ENCODE results near the gene HCFC1.
A peak's percentile ranks its signal among the peaks of the same experiment; 100 is the strongest.

HCFC1 gene

DNA sequence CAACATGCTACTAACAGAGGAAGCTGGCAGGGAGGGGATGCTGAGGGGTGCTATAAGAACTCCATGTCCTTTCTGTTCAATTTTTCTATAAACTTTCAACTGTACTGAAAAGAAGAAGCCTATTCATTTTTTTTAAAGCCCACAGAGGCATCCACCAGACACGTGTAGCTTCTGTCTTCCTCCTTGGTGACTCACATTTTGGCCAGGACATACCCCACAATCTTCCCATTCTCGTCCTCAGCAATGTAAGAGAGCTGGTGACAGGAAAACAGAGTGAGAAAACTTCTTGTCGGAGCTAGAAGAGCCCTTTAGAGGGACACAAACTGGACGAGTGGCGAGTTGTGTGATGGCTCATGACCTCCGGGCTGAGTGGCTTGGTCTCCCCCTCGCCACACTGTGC, 37.9 kb downstream of the HCFC1 start:
- peaks cover 0 to 32% (median 23%) of the 10 kb centered on the region in 5 donors for H3K36me3 ChIP-seq (ENCODE audit: control insufficient read depth in 5 of 5, insufficient read depth in 5 of 5, low read length in 5 of 5)
- H3K9me3 ChIP-seq (ENCODE audit: control insufficient read depth in 5 of 5, low read length in 5 of 5), result no peaks in the 10 kb centered on the region
- H3K27ac ChIP-seq (ENCODE audit: low read depth, low read length), result no peak overlapping the region
- H3K4me3 ChIP-seq (ENCODE audit: low read depth in 1 of 5, low read length in 5 of 5), result peak overlapping the region; percentile 66 to 82 (median 77)
- peaks cover 0 to 29% (median 24%) of the 10 kb centered on the region in 5 donors for H3K4me1 ChIP-seq (ENCODE audit: control insufficient read depth in 5 of 5, insufficient read depth in 5 of 5, low read length in 5 of 5)
- H3K27me3 ChIP-seq (ENCODE audit: control insufficient read depth in 5 of 5, insufficient read depth in 4 of 5, low read length in 5 of 5), result peaks cover 0 to 12% (median 0%) of the 10 kb centered on the region in 5 donors
- peak overlapping the region; percentile 26 to 84 (median 52) for H3K9ac ChIP-seq (ENCODE audit: low read length in 5 of 5)

DNA sequence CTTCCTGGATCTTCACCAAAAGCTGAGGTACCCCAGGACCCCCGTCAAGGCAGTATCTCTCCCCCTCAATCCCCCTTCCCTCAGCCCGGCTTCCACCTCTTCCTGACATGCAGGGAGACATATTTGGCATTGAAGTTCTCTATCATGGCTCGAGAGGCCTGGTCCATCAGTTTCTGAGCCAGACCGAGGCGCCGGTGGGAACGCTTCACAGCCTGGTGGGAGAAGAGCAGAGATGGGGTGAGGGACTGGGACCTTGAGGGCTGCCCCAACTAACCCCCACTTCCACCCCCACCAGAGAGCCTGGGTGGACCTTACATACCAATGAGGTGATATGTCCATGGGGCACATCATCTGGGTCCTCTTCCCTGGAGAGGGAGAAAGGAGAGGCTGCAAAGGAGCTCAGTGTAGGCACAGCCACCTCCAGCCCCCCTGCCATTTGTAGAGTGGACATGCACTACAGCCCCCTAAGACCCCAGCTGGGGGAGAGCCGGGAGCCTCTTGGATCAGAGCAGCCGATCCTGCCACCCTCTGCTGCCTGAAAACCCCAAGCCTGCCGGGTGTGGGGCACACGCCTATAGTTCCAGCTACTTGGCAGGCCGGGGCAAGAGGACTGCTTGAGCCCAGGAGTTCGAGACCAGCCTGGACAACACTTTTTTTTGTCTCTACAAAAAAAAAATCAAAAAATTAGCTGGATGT, 39.2 kb downstream of the HCFC1 start:
- Histone ChIP-seq H3K27ac (ENCODE audit: low read depth, low read length) (no peak overlapping the region), H3K9me3 (ENCODE audit: control insufficient read depth in 5 of 5, low read length in 5 of 5) (no peaks in the 10 kb centered on the region), H3K27me3 (ENCODE audit: control insufficient read depth in 5 of 5, insufficient read depth in 4 of 5, low read length in 5 of 5) (peaks cover 0 to 8% (median 0%) of the 10 kb centered on the region in 5 donors), H3K4me1 (ENCODE audit: control insufficient read depth in 5 of 5, insufficient read depth in 5 of 5, low read length in 5 of 5) (peaks cover 3 to 39% (median 33%) of the 10 kb centered on the region in 5 donors), H3K36me3 (ENCODE audit: control insufficient read depth in 5 of 5, insufficient read depth in 5 of 5, low read length in 5 of 5) (peaks cover 0 to 32% (median 23%) of the 10 kb centered on the region in 5 donors), H3K4me3 (ENCODE audit: low read depth in 1 of 5, low read length in 5 of 5) (no peak overlapping the region), H3K9ac (ENCODE audit: low read length in 5 of 5) (no peak overlapping the region)

- Histone ChIP-seq H3K27me3 (ENCODE audit: control insufficient read depth in 5 of 5, insufficient read depth in 4 of 5, low read length in 5 of 5) (peaks cover 0 to 9% (median 0%) of the 10 kb centered on the region in 5 donors), H3K9ac (ENCODE audit: low read length in 5 of 5) (no peak overlapping the region), H3K4me1 (ENCODE audit: control insufficient read depth in 5 of 5, insufficient read depth in 5 of 5, low read length in 5 of 5) (peaks cover 3 to 45% (median 40%) of the 10 kb centered on the region in 5 donors)
These were observed 39.9 kb downstream of the HCFC1 start for GRCh38 chrX:153931748-153932147.

DNA sequence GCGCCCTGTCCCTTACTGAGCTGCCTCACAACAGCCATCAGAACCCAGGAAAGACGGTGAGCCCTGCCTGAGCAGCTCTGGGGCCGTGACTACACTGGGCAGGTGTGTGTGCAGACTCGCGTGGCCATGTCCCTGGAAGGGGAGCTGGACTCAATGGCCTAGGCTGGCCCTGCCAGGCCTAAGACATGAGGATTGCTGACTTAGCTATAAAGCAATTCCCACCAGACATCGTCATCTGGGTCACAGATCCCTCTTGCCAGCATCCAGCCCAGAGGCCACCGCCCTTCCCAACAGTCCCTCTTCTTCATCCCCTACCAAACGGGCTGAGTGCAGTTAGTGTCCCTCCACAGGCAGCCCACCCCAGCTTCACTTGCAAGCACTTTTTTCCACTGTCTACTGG, 40.5 kb downstream of the HCFC1 start:
- Histone ChIP-seq H3K36me3 (ENCODE audit: control insufficient read depth in 5 of 5, insufficient read depth in 5 of 5, low read length in 5 of 5) (peaks cover 0 to 32% (median 23%) of the 10 kb centered on the region in 5 donors), H3K4me3 (ENCODE audit: low read depth in 1 of 5, low read length in 5 of 5) (no peak overlapping the region), H3K9ac (ENCODE audit: low read length in 5 of 5) (peak overlapping the region in 1 of 5 donors; percentile 44), H3K4me1 (ENCODE audit: control insufficient read depth in 5 of 5, insufficient read depth in 5 of 5, low read length in 5 of 5) (peaks cover 3 to 51% (median 45%) of the 10 kb centered on the region in 5 donors), H3K9me3 (ENCODE audit: control insufficient read depth in 5 of 5, low read length in 5 of 5) (no peaks in the 10 kb centered on the region), H3K27me3 (ENCODE audit: control insufficient read depth in 5 of 5, insufficient read depth in 4 of 5, low read length in 5 of 5) (peaks cover 0 to 13% (median 6%) of the 10 kb centered on the region in 5 donors), H3K27ac (ENCODE audit: low read depth, low read length) (no peak overlapping the region)

More at GRCh38 chrX:153931748-153932147, 39.9 kb downstream of the HCFC1 start:
- no peak overlapping the region for H3K27ac ChIP-seq (ENCODE audit: low read depth, low read length)
- H3K4me3 ChIP-seq (ENCODE audit: low read depth in 1 of 5, low read length in 5 of 5), result no peak overlapping the region
- peaks cover 0 to 32% (median 23%) of the 10 kb centered on the region in 5 donors for H3K36me3 ChIP-seq (ENCODE audit: control insufficient read depth in 5 of 5, insufficient read depth in 5 of 5, low read length in 5 of 5)
- no peaks in the 10 kb centered on the region for H3K9me3 ChIP-seq (ENCODE audit: control insufficient read depth in 5 of 5, low read length in 5 of 5)

DNA sequence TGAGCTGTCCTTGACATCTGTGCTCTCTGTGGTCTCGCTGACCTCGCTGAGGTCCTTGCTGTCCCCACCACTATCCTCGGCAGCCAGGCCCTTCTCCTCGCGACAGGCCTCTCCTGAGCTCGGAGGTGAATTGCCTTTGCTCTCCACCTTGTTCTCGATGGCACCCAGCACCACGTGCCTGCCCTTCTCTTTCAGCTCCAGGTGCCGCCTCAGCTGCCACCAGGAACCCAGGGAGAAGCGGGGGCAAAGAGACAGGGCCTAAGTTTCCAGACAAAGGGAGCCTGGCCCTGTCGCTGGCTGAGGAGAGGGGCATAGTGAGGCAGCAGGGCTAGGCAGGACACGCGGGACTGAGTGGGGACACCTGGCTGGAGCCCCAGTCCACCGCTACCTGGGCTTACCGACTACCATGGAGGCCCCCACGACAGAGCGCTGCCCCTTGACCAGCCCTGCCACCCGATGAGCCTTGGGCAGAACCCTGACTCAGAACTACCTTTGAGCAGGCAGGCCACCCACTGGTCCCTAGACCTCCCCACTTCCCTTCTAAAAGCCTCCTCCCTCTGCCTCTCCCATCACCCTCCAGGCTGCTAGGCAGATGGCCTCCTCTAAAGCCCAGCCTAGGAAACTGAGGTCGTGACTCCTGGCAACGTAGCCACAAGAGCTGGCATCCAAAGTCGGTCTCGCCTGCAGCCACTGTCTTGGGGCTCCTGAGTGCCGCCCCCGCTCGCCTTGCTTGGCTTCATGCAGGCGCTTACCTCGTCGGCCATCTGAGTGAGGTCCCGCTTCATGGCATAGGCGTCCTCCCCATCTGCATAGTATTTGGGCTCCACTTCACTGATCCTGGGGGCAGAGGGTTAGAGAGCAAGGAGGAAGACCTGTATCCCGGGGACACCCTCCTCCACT, 41.4 kb downstream of the HCFC1 start:
- peaks cover 3 to 15% (median 9%) of the 10 kb centered on the region in 5 donors for H3K27me3 ChIP-seq (ENCODE audit: control insufficient read depth in 5 of 5, insufficient read depth in 4 of 5, low read length in 5 of 5)
- H3K36me3 ChIP-seq (ENCODE audit: control insufficient read depth in 5 of 5, insufficient read depth in 5 of 5, low read length in 5 of 5), result peaks cover 0 to 32% (median 23%) of the 10 kb centered on the region in 5 donors
- H3K4me3 ChIP-seq (ENCODE audit: low read depth in 1 of 5, low read length in 5 of 5), result no peak overlapping the region
- no peak overlapping the region for H3K27ac ChIP-seq (ENCODE audit: low read depth, low read length)
- peaks cover 3 to 55% (median 47%) of the 10 kb centered on the region in 5 donors for H3K4me1 ChIP-seq (ENCODE audit: control insufficient read depth in 5 of 5, insufficient read depth in 5 of 5, low read length in 5 of 5)
- H3K9me3 ChIP-seq (ENCODE audit: control insufficient read depth in 5 of 5, low read length in 5 of 5), result no peaks in the 10 kb centered on the region
- H3K9ac ChIP-seq (ENCODE audit: low read length in 5 of 5), result no peak overlapping the region

DNA sequence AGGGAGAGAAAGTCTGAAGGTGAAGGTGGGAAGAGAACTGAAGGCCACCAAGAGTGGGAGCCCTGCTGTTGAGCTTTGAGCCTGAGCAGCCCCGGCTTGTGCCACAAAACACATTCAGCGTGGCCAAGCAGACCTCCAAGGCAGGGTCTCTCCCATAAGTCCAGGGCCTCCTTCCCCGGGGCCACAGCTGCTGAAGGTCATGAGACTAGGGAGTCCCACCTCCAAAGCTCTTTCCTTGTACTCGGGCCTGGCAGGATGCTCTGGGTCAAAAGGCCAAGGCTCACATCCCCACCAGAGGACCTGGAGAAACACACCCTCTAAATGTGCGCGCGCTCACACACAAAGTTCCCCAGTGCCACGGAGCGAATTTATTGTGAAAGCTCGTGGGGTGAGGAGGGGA, 42.0 kb downstream of the HCFC1 start:
- H3K4me3 ChIP-seq (ENCODE audit: low read depth in 1 of 5, low read length in 5 of 5), result no peak overlapping the region
- peaks cover 4 to 15% (median 10%) of the 10 kb centered on the region in 5 donors for H3K27me3 ChIP-seq (ENCODE audit: control insufficient read depth in 5 of 5, insufficient read depth in 4 of 5, low read length in 5 of 5)
- peaks cover 0 to 32% (median 23%) of the 10 kb centered on the region in 5 donors for H3K36me3 ChIP-seq (ENCODE audit: control insufficient read depth in 5 of 5, insufficient read depth in 5 of 5, low read length in 5 of 5)
- H3K27ac ChIP-seq (ENCODE audit: low read depth, low read length), result no peak overlapping the region
- H3K4me1 ChIP-seq (ENCODE audit: control insufficient read depth in 5 of 5, insufficient read depth in 5 of 5, low read length in 5 of 5), result peaks cover 3 to 60% (median 53%) of the 10 kb centered on the region in 5 donors
- no peaks in the 10 kb centered on the region for H3K9me3 ChIP-seq (ENCODE audit: control insufficient read depth in 5 of 5, low read length in 5 of 5)
- no peak overlapping the region for H3K9ac ChIP-seq (ENCODE audit: low read length in 5 of 5)

DNA sequence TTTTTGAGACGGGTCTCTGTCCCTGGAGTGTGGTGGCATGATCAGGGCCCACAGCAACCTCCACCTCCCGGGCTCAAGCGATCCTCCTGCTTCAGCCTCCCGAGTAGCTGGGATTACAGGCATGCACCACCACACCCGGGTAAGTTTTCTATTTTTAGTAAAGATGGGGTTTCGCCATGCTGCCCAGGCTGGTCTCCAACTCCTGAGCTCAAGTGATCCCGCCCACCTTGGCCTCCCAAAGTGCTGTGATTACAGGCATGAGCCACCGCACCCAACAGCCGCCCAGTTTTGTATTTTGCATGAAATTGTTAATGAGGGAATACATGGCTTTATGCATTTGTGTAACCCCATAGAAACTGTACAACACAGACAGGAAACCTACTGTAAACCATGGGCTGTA, 42.8 kb downstream of the HCFC1 start:
- H3K4me1 ChIP-seq (ENCODE audit: control insufficient read depth in 5 of 5, insufficient read depth in 5 of 5, low read length in 5 of 5), result peaks cover 3 to 61% (median 54%) of the 10 kb centered on the region in 5 donors
- peaks cover 0 to 32% (median 23%) of the 10 kb centered on the region in 5 donors for H3K36me3 ChIP-seq (ENCODE audit: control insufficient read depth in 5 of 5, insufficient read depth in 5 of 5, low read length in 5 of 5)
- H3K27ac ChIP-seq (ENCODE audit: low read depth, low read length), result no peak overlapping the region
- H3K27me3 ChIP-seq (ENCODE audit: control insufficient read depth in 5 of 5, insufficient read depth in 4 of 5, low read length in 5 of 5), result peaks cover 4 to 17% (median 10%) of the 10 kb centered on the region in 5 donors
- peak overlapping the region in 2 of 5 donors; percentile 14 to 48 for H3K4me3 ChIP-seq (ENCODE audit: low read depth in 1 of 5, low read length in 5 of 5)
- H3K9ac ChIP-seq (ENCODE audit: low read length in 5 of 5), result no peak overlapping the region
- H3K9me3 ChIP-seq (ENCODE audit: control insufficient read depth in 5 of 5, low read length in 5 of 5), result no peaks in the 10 kb centered on the region

DNA sequence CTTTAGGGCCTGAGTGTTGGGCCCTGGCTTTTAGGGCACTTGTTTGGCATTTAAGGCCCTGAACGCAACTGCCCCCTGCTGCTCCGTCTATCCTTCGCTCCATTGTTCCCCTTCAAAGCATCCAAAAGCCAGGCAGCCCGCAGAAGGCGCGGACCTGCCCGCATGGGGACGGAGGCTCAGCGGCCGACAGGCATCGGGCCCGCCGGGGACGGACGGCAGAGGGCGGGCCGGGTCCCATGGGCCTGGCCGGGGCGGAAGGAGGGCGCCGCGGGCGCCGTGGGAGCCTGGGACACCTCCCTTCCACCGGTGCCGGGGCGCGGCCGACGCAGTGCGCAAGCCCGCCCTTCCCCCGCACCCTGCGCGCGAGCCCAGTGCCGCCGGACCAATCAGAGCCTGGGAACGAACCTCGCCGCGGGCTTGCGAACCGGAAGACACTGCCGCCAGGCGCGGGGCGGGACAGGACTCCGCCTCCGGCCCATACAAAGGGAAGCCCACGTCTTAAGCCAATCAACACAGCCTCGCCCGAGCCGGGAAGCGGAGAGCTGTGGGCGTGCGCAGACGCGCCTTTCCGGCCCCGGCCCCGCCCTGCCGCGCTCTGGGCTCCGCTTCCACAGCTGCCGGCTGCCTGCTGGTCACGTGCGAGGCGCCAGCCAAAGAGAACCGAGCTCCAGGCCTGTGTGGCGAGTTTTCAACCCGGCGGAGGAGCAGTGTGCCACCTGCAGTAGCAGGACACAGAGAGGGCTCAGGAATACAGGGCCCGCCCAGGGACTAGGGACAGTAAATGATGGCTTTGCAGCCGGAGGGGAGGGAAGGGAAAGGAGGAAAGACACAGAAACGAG, 43.5 kb downstream of the HCFC1 start:
- peak overlapping the region; percentile 61 to 76 (median 71) for H3K4me3 ChIP-seq (ENCODE audit: low read depth in 1 of 5, low read length in 5 of 5)

GRCh38 chrX:153927672-153927921, 44.0 kb downstream of the HCFC1 start:
- Histone ChIP-seq H3K4me1 (ENCODE audit: control insufficient read depth in 5 of 5, insufficient read depth in 5 of 5, low read length in 5 of 5) (peaks cover 4 to 66% (median 56%) of the 10 kb centered on the region in 5 donors), H3K9me3 (ENCODE audit: control insufficient read depth in 5 of 5, low read length in 5 of 5) (no peaks in the 10 kb centered on the region), H3K27me3 (ENCODE audit: control insufficient read depth in 5 of 5, insufficient read depth in 4 of 5, low read length in 5 of 5) (peaks cover 7 to 19% (median 10%) of the 10 kb centered on the region in 5 donors), H3K9ac (ENCODE audit: low read length in 5 of 5) (peak overlapping the region; percentile 11 to 74 (median 63)), H3K4me3 (ENCODE audit: low read depth in 1 of 5, low read length in 5 of 5) (peak overlapping the region; percentile 61 to 76 (median 71)), H3K36me3 (ENCODE audit: control insufficient read depth in 5 of 5, insufficient read depth in 5 of 5, low read length in 5 of 5) (peaks cover 0 to 32% (median 23%) of the 10 kb centered on the region in 5 donors), H3K27ac (ENCODE audit: low read depth, low read length) (peak overlapping the region; percentile 69)

More for the DNA sequence above, 43.5 kb downstream of the HCFC1 start:
- Histone ChIP-seq H3K9me3 (ENCODE audit: control insufficient read depth in 5 of 5, low read length in 5 of 5) (no peaks in the 10 kb centered on the region), H3K4me1 (ENCODE audit: control insufficient read depth in 5 of 5, insufficient read depth in 5 of 5, low read length in 5 of 5) (peaks cover 4 to 61% (median 53%) of the 10 kb centered on the region in 5 donors), H3K27me3 (ENCODE audit: control insufficient read depth in 5 of 5, insufficient read depth in 4 of 5, low read length in 5 of 5) (peaks cover 7 to 19% (median 10%) of the 10 kb centered on the region in 5 donors), H3K9ac (ENCODE audit: low read length in 5 of 5) (peak overlapping the region in 4 of 5 donors; percentile 59 to 74 (median 66)), H3K36me3 (ENCODE audit: control insufficient read depth in 5 of 5, insufficient read depth in 5 of 5, low read length in 5 of 5) (peaks cover 0 to 32% (median 23%) of the 10 kb centered on the region in 5 donors), H3K27ac (ENCODE audit: low read depth, low read length) (peak overlapping the region; percentile 69)
